Urinary bladder (tissue), 4 donors: Measurements from ENCODE around the gene IFNGR1. TPM values are rescaled to one million over a fixed set of nuclear protein-coding genes. Genes with fewer than 3 reads are reported as not detected.
"Not testable (repeated sequence)": the region's sequence is repeated elsewhere in the genome, so short reads cannot be mapped to it uniquely, and the experiment has no call there.

Source experiments
- DNase-seq: peaks from one replicate; pipeline ENCODE4 v3.0.0-alpha.2; 2015; ENCODE audit errors: extremely low spot score
- H3K27ac ChIP-seq: one replicate; pipeline ENCODE4 v1.5.1; 2013; ENCODE audit warnings: low read depth, mild to moderate bottlenecking, moderate library complexity
- H3K36me3 ChIP-seq: one replicate; pipeline ENCODE4 v1.6.1; 2013; ENCODE audit warnings: mild to moderate bottlenecking, moderate library complexity; ENCODE audit not compliant: insufficient read depth
- H3K4me1 ChIP-seq: one replicate; pipeline ENCODE4 v1.6.1; 2013; ENCODE audit warnings: mild to moderate bottlenecking, moderate library complexity; ENCODE audit not compliant: insufficient read depth
- H3K4me3 ChIP-seq: one replicate; pipeline ENCODE4 v1.5.1; 2013; ENCODE audit warnings: low read depth, low read length
- WGBS: extraction: QIAGEN DNeasy Blood & Tissue Kit; methylation state at CpG from one replicate; pipeline ENCODE4 v1.1.7; 2013; 5-methylcytosine and 5-hydroxymethylcytosine counted together
- polyA plus RNA-seq: library from polyadenylated mRNA; stranded (reverse); fragments of 200-250 nt; gene quantifications from one replicate; pipeline ENCODE4 v1.2.3, GENCODE V29; 2013
- total RNA-seq: library from RNA; depleted of rRNA; stranded (reverse); fragments of >200 nt; gene quantifications from one replicate; pipeline ENCODE4 v1.2.3, GENCODE V29; 2014
- donor health status: healthy with polysubstance abuse.
- donor health status: healthy.

Gene IFNGR1
- total RNA-seq (105 TPM), polyA plus RNA-seq (78.8 TPM)

GRCh38 chr6:137218917-137219663 is at the start of gene IFNGR1:
TSS of gene IFNGR1 (minus strand) at chr6:137219385. CDS start at chr6:137219327, 58 bp downstream.
- H3K4me3 ChIP-seq, result peak within 1 kb of the TSS; percentile 68
- peak within 1 kb of the TSS; percentile 95 for H3K27ac ChIP-seq
- under 1% methylated on average over 64 of the region's 64 CpGs for WGBS
- H3K4me1 ChIP-seq, result peaks cover 1% of the 10 kb centered on the region
- peak; percentile 87 for DNase-seq
- H3K36me3 ChIP-seq, result no peaks in the 10 kb centered on the region

GRCh38 chr6:137268911-137269310 is 49.7 kb upstream of the IFNGR1 start:
- Histone ChIP-seq H3K4me3 (no peak overlapping the region), H3K27ac (no peak overlapping the region), H3K36me3 (no peaks in the 10 kb centered on the region), H3K4me1 (no peaks in the 10 kb centered on the region)
- 90% methylated on average over 3 of the region's 3 CpGs for WGBS
- no peak for DNase-seq

GRCh38 chr6:137266309-137266586 is 47.1 kb upstream of the IFNGR1 start:
- Histone ChIP-seq H3K4me3 (no peak overlapping the region), H3K27ac (no peak overlapping the region), H3K36me3 (no peaks in the 10 kb centered on the region), H3K4me1 (no peaks in the 10 kb centered on the region)
- no peak for DNase-seq
- WGBS, result 78% methylated on average over 4 of the region's 4 CpGs

- no peaks in the 10 kb centered on the region for H3K4me1 ChIP-seq
- H3K4me3 ChIP-seq, result no peak overlapping the region
- H3K36me3 ChIP-seq, result no peaks in the 10 kb centered on the region
- DNase-seq, result no peak
- 37% methylated on average over 7 of the region's 7 CpGs for WGBS
- no peak overlapping the region for H3K27ac ChIP-seq
Observed at GRCh38 chr6:137265561-137266308, 46.5 kb upstream of the IFNGR1 start.

- Histone ChIP-seq H3K4me1 (no peaks in the 10 kb centered on the region), H3K27ac (no peak overlapping the region), H3K36me3 (no peaks in the 10 kb centered on the region), H3K4me3 (no peak overlapping the region)
- no peak for DNase-seq
- WGBS, result 68% methylated on average over 5 of the region's 5 CpGs
Observed at GRCh38 chr6:137264311-137265075, 45.3 kb upstream of the IFNGR1 start.

GRCh38 chr6:137261761-137262160 is 42.6 kb upstream of the IFNGR1 start:
- no peak overlapping the region for H3K4me3 ChIP-seq
- no peaks in the 10 kb centered on the region for H3K4me1 ChIP-seq
- DNase-seq, result no peak
- no peak overlapping the region for H3K27ac ChIP-seq
- no peaks in the 10 kb centered on the region for H3K36me3 ChIP-seq

- Histone ChIP-seq H3K36me3 (no peaks in the 10 kb centered on the region), H3K4me3 (no peak overlapping the region), H3K4me1 (no peaks in the 10 kb centered on the region), H3K27ac (no peak overlapping the region)
- DNase-seq, result peak; percentile 41
- 45% methylated on average over 3 of the region's 3 CpGs for WGBS
Observed at GRCh38 chr6:137261361-137261760, 42.2 kb upstream of the IFNGR1 start.

GRCh38 chr6:137260217-137260616 is 41.0 kb upstream of the IFNGR1 start:
- no peak for DNase-seq
- Histone ChIP-seq H3K36me3 (no peaks in the 10 kb centered on the region), H3K27ac (no peak overlapping the region), H3K4me3 (no peak overlapping the region), H3K4me1 (no peaks in the 10 kb centered on the region)
- WGBS, result 84% methylated on average over 6 of the region's 6 CpGs

GRCh38 chr6:137259349-137259748 is 40.2 kb upstream of the IFNGR1 start:
- no peaks in the 10 kb centered on the region for H3K36me3 ChIP-seq
- no peaks in the 10 kb centered on the region for H3K4me1 ChIP-seq
- no peak for DNase-seq
- no peak overlapping the region for H3K4me3 ChIP-seq
- no peak overlapping the region for H3K27ac ChIP-seq

GRCh38 chr6:137258170-137258569 is 39.0 kb upstream of the IFNGR1 start:
- Histone ChIP-seq H3K4me3 (no peak overlapping the region), H3K4me1 (no peaks in the 10 kb centered on the region), H3K27ac (no peak overlapping the region), H3K36me3 (no peaks in the 10 kb centered on the region)
- DNase-seq, result no peak
- WGBS, result 87% methylated on average over 3 of the region's 3 CpGs

GRCh38 chr6:137256350-137257103 is 37.3 kb upstream of the IFNGR1 start:
- 70% methylated on average over 1 of the region's 1 CpG for WGBS
- Histone ChIP-seq H3K4me3 (no peak overlapping the region), H3K36me3 (no peaks in the 10 kb centered on the region), H3K4me1 (no peaks in the 10 kb centered on the region), H3K27ac (no peak overlapping the region)
- DNase-seq, result no peak

- Histone ChIP-seq H3K36me3 (no peaks in the 10 kb centered on the region), H3K27ac (no peak overlapping the region), H3K4me3 (no peak overlapping the region), H3K4me1 (no peaks in the 10 kb centered on the region)
- WGBS, result 72% methylated on average over 1 of the region's 1 CpG
- DNase-seq, result no peak
Observed at GRCh38 chr6:137254966-137255365, 35.8 kb upstream of the IFNGR1 start.

- 77% methylated on average over 2 of the region's 2 CpGs for WGBS
- DNase-seq, H3K4me1 ChIP-seq, H3K27ac ChIP-seq, H3K36me3 ChIP-seq, H3K4me3 ChIP-seq: not testable (repeated sequence)
Observed at GRCh38 chr6:137254430-137254829, 35.2 kb upstream of the IFNGR1 start.
